SKM-1 (cell line): Measurements from ENCODE around the gene ARV1.
"Not testable (repeated sequence)": the region's sequence is repeated elsewhere in the genome, so short reads cannot be mapped to it uniquely, and the experiment has no call there.

ENCODE experiments used
- DNase-seq: peaks from one replicate; lab custom pipeline; 2025; ENCODE audit not compliant: unreplicated experiment; lab: John Stamatoyannopoulos, UW

ARV1 gene

DNA sequence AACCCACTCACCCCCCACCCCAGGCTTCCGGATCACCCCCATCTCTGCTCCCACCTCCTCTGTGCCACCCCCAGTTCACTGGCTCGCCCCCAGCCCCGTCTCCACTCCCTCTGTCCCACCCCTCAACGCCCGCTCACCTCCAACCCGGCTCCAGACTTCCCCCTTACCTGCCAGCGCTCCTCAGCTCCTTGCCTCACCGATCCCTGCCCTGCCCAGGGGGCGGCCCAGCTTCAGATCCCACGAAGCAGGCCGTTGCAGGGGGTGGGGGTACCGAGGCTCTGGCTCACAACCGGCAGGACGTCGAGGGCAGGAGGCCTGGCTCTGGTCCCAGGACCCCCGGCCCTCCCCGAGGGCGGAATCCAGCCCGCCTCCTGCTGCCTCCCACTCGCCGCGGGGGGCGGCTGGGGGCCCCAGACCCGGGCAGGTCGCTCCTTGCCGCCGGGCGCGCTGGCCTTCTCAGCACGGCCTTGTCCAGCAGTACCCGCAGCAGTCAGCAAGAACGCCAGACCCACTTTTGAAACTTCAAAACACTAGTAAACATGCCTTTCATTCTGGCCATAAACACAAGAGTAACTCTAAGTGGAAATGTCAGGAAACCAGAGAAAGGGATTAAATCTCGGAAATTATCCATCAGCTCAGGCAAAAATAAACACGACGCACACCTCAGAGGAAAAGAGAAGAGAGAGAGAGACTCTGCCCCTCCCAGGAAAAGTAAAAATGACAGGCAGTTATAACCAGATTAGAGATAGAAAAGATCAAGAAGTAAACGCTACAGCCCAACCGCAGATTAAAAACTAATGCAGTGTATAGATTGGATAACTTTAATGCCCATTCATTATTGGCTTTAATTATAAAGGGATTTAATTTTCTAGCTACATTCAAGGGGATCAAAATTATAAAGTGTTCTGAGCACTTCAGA, 62.2 kb downstream of the ARV1 start:
- DNase-seq, result no peak

DNA sequence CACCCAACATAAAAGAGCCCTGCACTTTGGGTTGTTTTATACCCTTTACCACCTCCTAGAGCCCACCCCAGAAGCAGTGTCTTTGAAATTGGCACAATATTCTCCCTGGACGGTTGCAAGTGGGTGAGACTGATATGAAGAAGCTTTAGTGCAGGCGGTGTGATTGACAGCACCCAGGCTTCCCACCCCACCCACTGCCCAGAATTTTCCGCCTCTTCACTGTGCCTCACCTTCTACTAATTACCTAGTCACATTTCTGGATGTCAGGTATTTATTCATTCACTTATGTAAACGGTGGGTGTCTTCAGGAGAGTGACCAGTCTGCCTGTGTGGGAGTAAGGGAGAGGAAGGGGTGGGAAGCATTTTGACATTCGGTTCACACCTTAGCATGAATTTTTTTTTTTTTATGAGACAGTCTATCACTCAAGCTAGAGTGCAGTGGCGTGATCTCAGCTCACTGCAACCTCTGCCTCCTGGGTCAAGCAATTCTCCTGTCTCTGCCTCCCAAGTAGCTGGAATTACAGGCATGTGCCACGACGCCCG, 62.9 kb downstream of the ARV1 start:
- DNase-seq, result no peak

DNA sequence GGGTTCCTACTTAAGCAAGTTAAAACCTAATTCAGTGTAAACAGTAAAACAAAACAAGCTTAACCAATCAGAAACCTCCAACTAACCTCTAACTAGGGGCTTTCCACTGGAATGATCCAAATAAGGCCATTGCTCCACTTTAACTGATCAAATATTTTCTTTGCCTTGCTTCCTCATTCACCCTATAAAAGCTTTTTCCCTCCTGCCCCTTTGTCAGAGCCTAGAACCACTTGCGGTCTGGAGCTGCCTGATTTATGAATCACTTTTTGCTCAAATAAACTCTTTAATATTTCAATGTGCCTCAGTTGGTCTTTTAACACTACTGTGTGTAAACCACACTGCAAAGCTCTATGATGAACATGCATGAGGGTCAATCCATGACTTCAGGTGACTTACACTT, 65.7 kb downstream of the ARV1 start:
- no peak for DNase-seq

DNA sequence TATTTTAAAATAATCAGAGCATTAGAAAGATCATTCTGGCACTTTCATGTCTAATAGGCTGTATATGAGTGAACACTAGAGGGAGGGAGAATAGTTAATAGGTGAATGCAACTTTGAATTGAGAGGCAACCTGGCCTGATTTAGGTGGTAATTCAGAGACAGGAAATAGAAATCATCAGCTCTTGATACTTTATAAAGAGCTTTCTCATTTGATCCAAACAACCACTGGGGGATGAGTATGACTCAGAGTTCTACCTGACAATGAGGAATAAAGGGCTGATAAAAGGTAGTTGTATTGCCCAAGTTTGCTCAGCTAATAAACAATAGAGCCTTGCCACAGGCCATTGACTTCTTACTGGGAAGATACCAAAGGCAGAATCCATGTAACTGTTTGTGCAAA, 66.4 kb downstream of the ARV1 start:
- no peak for DNase-seq

DNA sequence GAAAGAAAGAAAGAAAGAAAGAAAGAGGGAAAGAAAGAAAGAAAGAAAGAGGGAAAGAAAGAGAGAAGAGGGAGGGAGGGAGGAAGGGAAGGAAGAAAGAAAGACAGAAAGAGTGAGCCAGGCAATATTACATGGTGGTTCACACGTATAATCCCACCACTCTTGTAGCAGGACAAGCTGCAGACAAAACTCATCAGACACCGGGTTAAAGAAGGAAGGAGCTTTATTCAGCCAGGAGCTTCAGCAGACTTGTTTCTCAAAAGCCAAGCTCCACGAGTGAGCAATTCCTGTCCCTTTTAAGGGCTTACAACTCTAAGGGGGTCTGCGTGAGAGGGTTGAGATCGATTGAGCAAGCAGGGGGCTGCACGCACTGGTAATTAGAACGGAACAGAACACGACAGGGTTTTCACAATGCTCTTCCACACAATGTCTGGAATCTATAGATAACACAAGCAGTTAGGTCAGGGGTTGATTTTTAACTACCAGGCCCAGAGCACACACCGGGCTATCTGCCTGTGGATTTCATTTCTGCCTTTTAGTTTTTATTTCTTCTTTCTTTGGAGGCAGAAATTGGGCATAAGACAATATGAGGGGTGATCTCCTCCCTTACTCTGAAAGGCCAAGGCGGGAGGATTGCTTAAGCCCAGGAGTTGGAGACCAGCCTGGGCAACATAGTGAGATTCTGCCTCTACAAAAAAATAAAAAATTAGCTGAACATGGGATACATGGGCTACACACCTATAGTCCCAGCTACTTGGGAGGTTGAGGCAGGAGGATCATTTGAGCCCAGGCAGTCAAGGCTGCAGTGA, 67.2 kb downstream of the ARV1 start:
- DNase-seq, result not testable (repeated sequence)

DNA sequence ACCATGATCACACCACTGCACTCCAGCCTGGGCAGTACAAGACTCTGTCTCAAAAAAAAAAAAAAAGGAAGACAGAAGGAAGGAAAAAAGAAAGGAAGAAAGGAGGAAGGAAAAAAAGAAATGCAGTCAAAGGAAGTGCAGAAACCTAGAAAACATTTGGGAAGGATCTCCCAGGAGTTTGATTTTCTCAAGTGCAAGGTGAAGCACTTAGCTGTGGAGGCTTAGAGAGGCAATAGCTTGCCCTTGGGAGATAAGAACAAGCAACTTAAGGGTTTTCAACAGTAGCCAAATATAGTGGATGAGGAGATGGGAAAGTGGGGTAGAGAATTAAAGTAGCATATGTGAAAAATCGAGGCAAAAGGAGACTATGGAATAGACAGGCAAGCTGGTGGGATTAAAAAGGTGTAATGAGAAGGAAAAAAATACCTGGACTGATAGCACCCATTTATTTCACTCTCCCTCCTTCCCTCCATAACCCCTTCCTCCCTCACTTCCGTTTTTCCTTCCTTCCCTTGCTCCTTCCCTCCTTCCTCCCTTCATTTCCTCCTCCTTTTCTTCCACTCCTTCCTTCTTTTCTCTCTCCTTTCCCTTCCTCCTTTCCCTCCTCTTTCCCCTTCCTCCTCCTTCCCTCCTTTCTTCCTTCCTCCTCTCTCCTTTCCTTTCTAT, 68.0 kb downstream of the ARV1 start:
- DNase-seq, result no peak

DNA sequence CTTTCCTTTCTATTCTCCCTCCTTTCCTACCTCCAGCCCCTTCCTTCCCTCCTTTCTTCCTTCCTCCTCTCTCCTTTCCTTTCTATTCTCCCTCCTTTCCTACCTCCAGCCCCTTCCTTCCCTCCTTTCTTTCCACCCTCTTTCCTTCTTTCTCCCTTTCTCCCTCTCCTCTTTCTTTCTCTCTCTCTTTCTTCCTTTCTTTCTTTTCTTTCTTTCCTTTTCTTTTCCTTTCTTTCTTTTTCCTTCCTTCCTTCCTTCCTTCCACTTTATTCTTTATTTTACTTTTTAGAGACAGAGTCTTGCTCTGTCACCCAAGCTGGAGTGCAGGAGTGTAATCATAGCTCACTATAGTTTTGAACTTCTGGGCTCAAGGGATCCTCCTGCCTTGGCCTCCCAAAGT, 68.6 kb downstream of the ARV1 start:
- not testable (repeated sequence) for DNase-seq

DNA sequence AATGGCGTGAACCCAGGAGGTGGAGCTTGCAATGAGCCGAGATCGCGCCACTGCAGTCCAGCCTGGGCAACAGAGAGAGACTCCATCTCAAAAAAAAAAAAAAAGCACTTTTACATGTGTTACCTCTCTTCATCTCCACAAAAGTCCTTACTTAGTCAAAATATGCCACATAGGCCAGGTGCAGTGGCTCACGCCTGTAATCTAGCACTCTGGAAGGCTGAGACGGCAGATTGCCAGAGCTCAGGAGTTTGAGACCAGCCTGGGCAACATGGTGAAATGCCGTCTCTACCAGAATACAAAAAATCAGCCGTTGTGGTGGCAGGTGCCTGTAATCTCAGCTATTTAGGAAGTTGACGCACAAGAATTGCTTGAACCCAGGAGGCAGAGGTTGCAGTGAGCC, 69.5 kb downstream of the ARV1 start:
- DNase-seq, result not testable (repeated sequence)

DNA sequence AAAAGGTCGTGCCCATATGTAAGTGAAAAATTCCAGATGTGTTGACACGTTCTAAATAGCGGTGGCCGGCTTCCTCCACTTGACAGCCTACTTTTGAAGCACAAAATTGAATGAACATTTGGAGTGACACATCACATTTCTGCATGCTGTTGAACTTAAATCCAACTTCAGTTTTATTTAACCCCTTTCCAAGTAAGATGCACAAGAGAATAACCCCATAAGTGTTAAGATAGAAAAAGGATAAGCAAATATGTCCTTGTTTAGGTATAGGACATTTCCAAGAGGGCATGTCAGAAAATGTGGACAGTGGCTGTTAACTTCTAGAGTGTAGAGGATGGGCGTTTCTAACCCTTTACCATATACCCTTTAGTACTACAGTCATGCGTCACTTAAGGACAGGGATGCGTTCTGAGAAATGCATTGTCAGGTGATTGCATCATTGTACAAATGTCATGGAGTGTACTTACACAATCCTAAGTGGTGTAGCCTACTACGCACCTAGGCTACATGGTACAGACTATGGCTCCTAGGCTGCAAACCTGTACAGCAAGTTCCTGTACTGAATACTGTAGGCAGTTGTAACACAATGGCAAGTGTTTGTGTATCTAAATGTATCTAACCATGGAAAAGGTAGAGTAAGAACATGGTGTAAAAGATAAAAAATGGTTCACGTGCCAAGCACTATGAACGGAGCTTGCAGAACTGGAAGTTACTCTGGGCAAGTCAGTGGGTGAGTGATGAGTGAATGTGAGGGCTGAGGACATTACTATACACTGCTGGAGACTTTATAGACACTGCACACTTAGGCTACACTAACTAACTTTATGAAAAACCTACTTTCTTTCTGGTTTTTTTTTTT, 70.5 kb downstream of the ARV1 start:
- no peak for DNase-seq
